PC-9 (cell line): Measurements from ENCODE around the gene LPIN3. TPM values are rescaled to one million over a fixed set of nuclear protein-coding genes. Genes with fewer than 3 reads are reported as not detected.
"Not testable (repeated sequence)": the region's sequence is repeated elsewhere in the genome, so short reads cannot be mapped to it uniquely, and the experiment has no call there.

Experiments used
- BruUV-seq: library from RNA; stranded (reverse); fragments of 400-500 nt; replicated peaks from 2 replicates; lab custom pipeline; 2021; lab: Mats Ljungman, UMichigan
- CTCF ChIA-PET: fragments of 300-600 bp; sonication (Branson Sonifier 250); formaldehyde crosslinking; loops from one replicate; lab custom pipeline; 2022; ENCODE audit warnings: antibody characterized with exemption; lab: Charles Lee
- POLR2A ChIA-PET: fragments of 300-600 bp; sonication (Branson Sonifier 250); formaldehyde crosslinking; loops from one replicate; lab custom pipeline; 2022; ENCODE audit warnings: antibody characterized with exemption; ENCODE audit not compliant: unreplicated experiment; lab: Charles Lee
- DNase-seq, 2 experiments: peaks; one replicate each; pipeline versions ENCODE4 v3.0.0 to v3.0.0-alpha.2; 2015 to 2022; ENCODE audit warnings: mixed read lengths in 1 of 2
- H2AFZ ChIP-seq: fragments of 200-600 bp; sonication (generic); 2 replicates; pipeline ENCODE4 v1.8.1; 2017; ENCODE audit warnings: antibody characterized with exemption
- H3F3A ChIP-seq: fragments of 200-600 bp; sonication (generic); 2 replicates; pipeline ENCODE4 v1.8.1; 2017; ENCODE audit warnings: antibody characterized with exemption, mild to moderate bottlenecking, low read depth; ENCODE audit not compliant: insufficient read depth
- H3K27ac ChIP-seq: fragments of 200-600 bp; sonication (generic); 2 replicates; pipeline ENCODE4 v1.6.1; 2016; ENCODE audit warnings: mixed run types
- H3K27me3 ChIP-seq: fragments of 200-600 bp; sonication (generic); 2 replicates; pipeline ENCODE4 v1.6.1; 2016; ENCODE audit warnings: low read depth, mixed run types; ENCODE audit not compliant: insufficient read depth
- H3K36me3 ChIP-seq: fragments of 200-600 bp; sonication (generic); 2 replicates; pipeline ENCODE4 v1.6.1; 2016; ENCODE audit warnings: low read depth, mixed run types
- H3K4me1 ChIP-seq: fragments of 200-600 bp; sonication (generic); replicated peaks from 2 replicates; pipeline ENCODE4 v1.6.1; 2016; ENCODE audit warnings: mixed run types; ENCODE audit not compliant: insufficient read depth
- H3K4me2 ChIP-seq: fragments of 200-600 bp; sonication (generic); 2 replicates; pipeline ENCODE4 v1.6.1; 2017; ENCODE audit warnings: mixed run types
- H3K4me3 ChIP-seq: fragments of 200-600 bp; sonication (generic); 2 replicates; pipeline ENCODE4 v1.6.1; 2016; ENCODE audit warnings: mixed run types
- H3K79me2 ChIP-seq: fragments of 200-600 bp; sonication (generic); 2 replicates; pipeline ENCODE4 v1.6.1; 2017; ENCODE audit warnings: low read depth, mixed run types
- H3K9me2 ChIP-seq: fragments of 200-600 bp; sonication (generic); 2 replicates; pipeline ENCODE4 v1.8.1; 2017; ENCODE audit warnings: mild to moderate bottlenecking; ENCODE audit not compliant: insufficient read depth
- H3K9me3 ChIP-seq: fragments of 200-600 bp; sonication (generic); 2 replicates; pipeline ENCODE4 v1.8.1; 2016; ENCODE audit warnings: low read depth; ENCODE audit not compliant: insufficient read depth
- H4K20me1 ChIP-seq: fragments of 200-600 bp; sonication (generic); 2 replicates; pipeline ENCODE4 v1.8.1; 2017; ENCODE audit not compliant: insufficient read depth
- EZH2 ChIP-seq: fragments of 200-600 bp; sonication (generic); IDR thresholded peaks from 2 replicates; pipeline ENCODE4 v1.8.0; 2017; ENCODE audit warnings: antibody characterized with exemption, low read depth
- intact Hi-C: fragments of 100-400 bp; cut with micrococcal nuclease; formaldehyde crosslinking; loops from one replicate; pipeline ENCODE4 v1.10.0; 2022; ENCODE audit not compliant: unreplicated experiment
- total RNA-seq: library from RNA; stranded (reverse); gene quantifications from 2 replicates; pipeline ENCODE4 v1.2.3, GENCODE V29; 2021
- TF ChIP-seq, protein P1 (sequence below): fragments of 200-600 bp; sonication (generic); conservative IDR thresholded peaks from 2 replicates; pipeline ENCODE4 v1.6.1; 2017; ENCODE audit warnings: mixed run types, antibody characterized with exemption, mild to moderate bottlenecking, moderate library complexity

LPIN3 gene
- total RNA-seq, 1 experiment from 2014 or later: 12.1 TPM

DNA sequence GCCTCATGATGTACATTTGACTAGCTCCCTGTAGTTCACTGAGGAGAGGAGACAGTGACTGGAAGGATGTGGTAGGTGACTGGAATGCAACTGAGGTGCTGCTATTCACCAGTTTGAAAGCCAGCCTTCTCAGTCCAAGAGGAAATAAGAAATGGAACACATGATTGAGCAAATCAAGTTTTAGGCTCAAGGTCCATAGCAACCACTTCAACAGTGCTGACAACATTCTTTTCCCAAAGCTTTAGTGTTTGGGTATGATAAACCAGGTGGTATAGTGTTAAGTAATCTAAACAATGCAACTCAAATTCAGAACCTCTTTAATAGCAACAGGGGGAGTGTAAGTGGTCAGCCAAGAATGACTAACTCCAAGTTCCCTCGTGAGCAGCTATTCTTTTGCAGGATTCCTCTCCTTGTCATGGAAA lies 32.3 kb upstream of the LPIN3 start:
- peak; percentile 10 to 95 for DNase-seq
- ChIA-PET POLR2A (interaction anchor here (0.6 kb wide), 2 partner anchors 21 to 55 kb away, joined by 4 read pairs; no protein-coding TSS in a partner anchor), CTCF (interaction anchor here (0.5 kb wide), 1 partner anchor 32 kb away, joined by 4 read pairs; the partner anchor contains the start of gene LPIN3)
- Histone ChIP-seq H3K9me3 (no peaks in the 10 kb centered on the region), H3F3A (peaks cover 3% of the 10 kb centered on the region; the same call in 1 of the 2 replicates), H3K79me2 (no peaks in the 10 kb centered on the region), H3K4me1 (peaks cover 20% of the 10 kb centered on the region), H3K9me2 (no peaks in the 10 kb centered on the region), H3K36me3 (no peaks in the 10 kb centered on the region), H4K20me1 (no peaks in the 10 kb centered on the region), H2AFZ (no peak overlapping the region), H3K27ac (peak overlapping the region; percentile 35), H3K4me3 (no peak overlapping the region), H3K4me2 (peak overlapping the region; percentile 26; the same call in 1 of the 2 replicates), H3K27me3 (no peaks in the 10 kb centered on the region)
- intact Hi-C loops: no loop called here
- TF ChIP-seq, protein P1, sequence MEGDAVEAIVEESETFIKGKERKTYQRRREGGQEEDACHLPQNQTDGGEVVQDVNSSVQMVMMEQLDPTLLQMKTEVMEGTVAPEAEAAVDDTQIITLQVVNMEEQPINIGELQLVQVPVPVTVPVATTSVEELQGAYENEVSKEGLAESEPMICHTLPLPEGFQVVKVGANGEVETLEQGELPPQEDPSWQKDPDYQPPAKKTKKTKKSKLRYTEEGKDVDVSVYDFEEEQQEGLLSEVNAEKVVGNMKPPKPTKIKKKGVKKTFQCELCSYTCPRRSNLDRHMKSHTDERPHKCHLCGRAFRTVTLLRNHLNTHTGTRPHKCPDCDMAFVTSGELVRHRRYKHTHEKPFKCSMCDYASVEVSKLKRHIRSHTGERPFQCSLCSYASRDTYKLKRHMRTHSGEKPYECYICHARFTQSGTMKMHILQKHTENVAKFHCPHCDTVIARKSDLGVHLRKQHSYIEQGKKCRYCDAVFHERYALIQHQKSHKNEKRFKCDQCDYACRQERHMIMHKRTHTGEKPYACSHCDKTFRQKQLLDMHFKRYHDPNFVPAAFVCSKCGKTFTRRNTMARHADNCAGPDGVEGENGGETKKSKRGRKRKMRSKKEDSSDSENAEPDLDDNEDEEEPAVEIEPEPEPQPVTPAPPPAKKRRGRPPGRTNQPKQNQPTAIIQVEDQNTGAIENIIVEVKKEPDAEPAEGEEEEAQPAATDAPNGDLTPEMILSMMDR: no peak
- no TSS peak for BruUV-seq

GRCh38 chr20:41308726-41309413 lies 31.8 kb upstream of the LPIN3 start:
- ChIA-PET CTCF (interaction anchor here (0.5 kb wide), 1 partner anchor 32 kb away, joined by 4 read pairs; the partner anchor contains the start of gene LPIN3), POLR2A (interaction anchor here (0.6 kb wide), 2 partner anchors 21 to 55 kb away, joined by 4 read pairs; no protein-coding TSS in a partner anchor)
- Histone ChIP-seq H3K79me2 (no peaks in the 10 kb centered on the region), H2AFZ (no peak overlapping the region), H3K9me3 (no peaks in the 10 kb centered on the region), H3K36me3 (no peaks in the 10 kb centered on the region), H4K20me1 (no peaks in the 10 kb centered on the region), H3K27ac (peak overlapping the region; percentile 35), H3F3A (peaks cover 3% of the 10 kb centered on the region; the same call in 1 of the 2 replicates), H3K4me2 (peak overlapping the region; percentile 26; the same call in 1 of the 2 replicates), H3K27me3 (no peaks in the 10 kb centered on the region), H3K9me2 (no peaks in the 10 kb centered on the region), H3K4me3 (no peak overlapping the region), H3K4me1 (peaks cover 20% of the 10 kb centered on the region)
- no TSS peak for BruUV-seq
- TF ChIP-seq, protein P1: no peak
- TF ChIP-seq EZH2: no peak
- intact Hi-C loops: no loop called here
- DNase-seq: peak in 1 of 2 experiments; percentile 55

DNA sequence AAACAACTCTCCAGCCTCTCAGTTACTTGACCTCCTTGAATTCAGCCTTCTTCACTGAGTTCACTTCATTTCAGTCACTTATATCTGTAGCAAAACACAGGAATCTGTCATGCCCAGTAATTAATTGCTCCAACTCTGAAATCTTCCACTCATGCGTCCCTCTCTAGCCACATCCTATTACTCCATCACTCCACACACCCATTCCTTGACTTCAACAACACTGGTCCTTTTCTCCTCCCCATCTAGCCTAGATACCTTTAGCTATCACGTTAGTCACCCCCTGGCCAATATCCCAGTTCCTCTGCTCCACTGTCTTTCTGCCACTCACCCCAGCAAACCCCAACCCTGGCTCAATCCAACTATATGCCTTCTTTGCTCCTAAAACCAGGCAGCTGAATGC lies 30.8 kb upstream of the LPIN3 start:
- intact Hi-C loops: no loop called here
- CTCF ChIA-PET: no interaction called here

DNA sequence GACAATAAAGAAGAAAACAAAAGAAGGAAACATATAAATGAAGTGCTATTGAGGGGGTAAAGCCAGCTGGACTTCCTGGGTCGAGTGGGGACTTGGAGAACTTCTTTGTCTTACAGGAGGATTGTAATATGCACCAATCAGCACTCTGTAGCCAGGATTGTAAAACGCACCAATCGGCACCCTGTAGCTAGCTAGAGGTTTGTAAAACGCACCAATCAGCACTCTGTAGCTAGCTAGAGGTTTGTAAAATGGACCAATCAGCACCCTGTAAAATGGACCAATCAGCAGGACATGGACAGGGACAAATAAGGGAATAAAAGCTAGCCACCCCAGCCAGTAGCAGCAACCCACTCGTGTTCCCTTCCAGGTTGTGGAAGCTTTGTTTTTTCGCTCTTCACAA lies 28.6 kb upstream of the LPIN3 start:
- H3K9me2 ChIP-seq, H3K27me3 ChIP-seq, H2AFZ ChIP-seq, H3K4me2 ChIP-seq, CTCF ChIA-PET, BruUV-seq, H3K27ac ChIP-seq, H4K20me1 ChIP-seq, DNase-seq, intact Hi-C loops, H3K36me3 ChIP-seq, H3K4me3 ChIP-seq, H3K9me3 ChIP-seq: not testable (repeated sequence)
- POLR2A ChIA-PET: interaction anchor here (0.6 kb wide), 1 partner anchor 46 kb away, joined by 5 read pairs; no protein-coding TSS in a partner anchor
- Histone ChIP-seq H3K79me2 (peaks cover 24% of the 10 kb centered on the region; the same call in 1 of the 2 replicates), H3F3A (peaks cover 11% of the 10 kb centered on the region; the same call in 1 of the 2 replicates), H3K4me1 (peaks cover 32% of the 10 kb centered on the region)

More for the DNA sequence above, 30.8 kb upstream of the LPIN3 start:
- H3K4me2 ChIP-seq: no peak overlapping the region
- H3F3A ChIP-seq: peaks cover 3% of the 10 kb centered on the region; the same call in 1 of the 2 replicates
- H3K4me3 ChIP-seq: no peak overlapping the region
- no peaks in the 10 kb centered on the region for H3K9me2 ChIP-seq
- no peaks in the 10 kb centered on the region for H3K9me3 ChIP-seq
- H3K79me2 ChIP-seq: peaks cover 6% of the 10 kb centered on the region; the same call in 1 of the 2 replicates
- H2AFZ ChIP-seq: no peak overlapping the region
- no peaks in the 10 kb centered on the region for H4K20me1 ChIP-seq
- TF ChIP-seq, protein P1: no peak
- no peak for TF ChIP-seq EZH2
- H3K27ac ChIP-seq: no peak overlapping the region
- POLR2A ChIA-PET: no interaction called here
- no peak for DNase-seq
- H3K27me3 ChIP-seq: no peaks in the 10 kb centered on the region
- no peaks in the 10 kb centered on the region for H3K36me3 ChIP-seq
- H3K4me1 ChIP-seq: peaks cover 20% of the 10 kb centered on the region
- BruUV-seq: no TSS peak
